NB4 (cell line): ENCODE measurements around the gene KLK11.

Experiments used
- DNase-seq: peaks from one replicate; pipeline ENCODE4 v3.0.0; 2010; ENCODE audit warnings: low read depth
- H3K4me3 ChIP-seq: one replicate; pipeline ENCODE4 v1.5.1; 2011; ENCODE audit warnings: mild to moderate bottlenecking, low read depth, low read length, moderate library complexity
- CTCF ChIP-seq: IDR thresholded peaks from one replicate; pipeline ENCODE4 v1.5.1; 2012; ENCODE audit warnings: low read depth, low read length
- MAX ChIP-seq: IDR thresholded peaks from 2 replicates; pipeline ENCODE4 v1.6.1; 2011; ENCODE audit warnings: low read depth, low read length
- MYC ChIP-seq: IDR thresholded peaks from 2 replicates; pipeline ENCODE4 v1.6.1; 2011; ENCODE audit warnings: low read depth, low read length
- POLR2A ChIP-seq: IDR thresholded peaks from 2 replicates; pipeline ENCODE4 v1.6.1; 2011; ENCODE audit warnings: mild to moderate bottlenecking; ENCODE audit not compliant: insufficient read length; ENCODE audit errors: extremely low read depth

Gene KLK11

GRCh38 chr19:51018745-51019543 is 7.5 kb downstream of the KLK11 start:
- no peak overlapping the region for H3K4me3 ChIP-seq
- DNase-seq: peak; percentile 57
- TF ChIP-seq POLR2A: no peak
- TF ChIP-seq CTCF: no peak
- TF ChIP-seq MYC: no peak

- no peak overlapping the region for H3K4me3 ChIP-seq
- DNase-seq: peak; percentile 66
- no peak for TF ChIP-seq MAX
- TF ChIP-seq CTCF: peak; percentile 71
- TF ChIP-seq POLR2A: no peak
- TF ChIP-seq MYC: no peak
Observed at GRCh38 chr19:51016798-51017683, 9.4 kb downstream of the KLK11 start.

GRCh38 chr19:51015691-51016267 is 10.6 kb downstream of the KLK11 start:
- no peak for DNase-seq
- no peak overlapping the region for H3K4me3 ChIP-seq
- TF ChIP-seq POLR2A (no peak), CTCF (no peak)

DNA sequence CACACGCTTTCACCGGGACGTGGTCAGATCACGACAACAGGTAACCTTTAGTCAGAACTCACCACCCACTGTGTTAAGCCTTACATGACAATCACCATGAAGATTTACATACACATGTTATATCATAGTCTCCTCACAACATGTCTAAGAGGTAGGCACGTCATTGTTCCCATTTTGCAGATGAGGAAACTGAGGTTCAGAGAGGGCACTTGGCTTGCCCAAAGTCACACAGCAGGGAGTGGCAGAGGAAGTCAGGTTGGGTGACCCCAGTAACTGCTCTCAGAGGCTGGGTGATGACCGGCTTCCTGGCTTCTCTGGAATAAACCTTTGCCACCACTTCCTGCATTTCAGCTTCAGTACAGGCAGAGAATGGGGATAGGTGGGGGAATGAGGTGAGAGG is 12.2 kb downstream of the KLK11 start:
- no peak overlapping the region for H3K4me3 ChIP-seq
- TF ChIP-seq MYC (no peak), CTCF (no peak), POLR2A (no peak), MAX (no peak)
- DNase-seq: no peak

- no peak overlapping the region for H3K4me3 ChIP-seq
- DNase-seq: no peak
- TF ChIP-seq MAX: no peak
Observed at GRCh38 chr19:51012661-51013190, 13.7 kb downstream of the KLK11 start.

GRCh38 chr19:51010066-51010795 is 16.2 kb downstream of the KLK11 start:
- no peak for TF ChIP-seq CTCF
- TF ChIP-seq POLR2A: no peak
- TF ChIP-seq MAX: no peak
- no peak for TF ChIP-seq MYC

More at GRCh38 chr19:51010066-51010795, 16.2 kb downstream of the KLK11 start:
- no peak overlapping the region for H3K4me3 ChIP-seq
- no peak for DNase-seq
